ENCODE results near the gene SLC6A12. TPM values are rescaled to one million over a fixed set of nuclear protein-coding genes. Genes with fewer than 3 reads are reported as not detected.

Gene SLC6A12
- total RNA-seq, 2 experiments from 2014 or later: not detected

GRCh38 chr12:203074-203461, 10.9 kb downstream of the SLC6A12 start:
- ATAC-seq (no peak), DNase-seq (no peak)
- ChIA-PET CTCF (no interaction called here), POLR2A (no interaction called here)
- intact Hi-C loops (cut with micrococcal nuclease): no loop called here
- H3K4me3 Mint-ChIP-seq: no peak overlapping the region
- no peak for TF ChIP-seq CTCF (IDR thresholded peaks at IDR 0.05)
- peaks cover 35% of the 10 kb centered on the region for H3K27me3 Mint-ChIP-seq
- H3K36me3 Mint-ChIP-seq (ENCODE audit: low read depth): no peaks in the 10 kb centered on the region
- no peaks in the 10 kb centered on the region for H3K4me1 Mint-ChIP-seq (ENCODE audit: low read depth)
- H3K9me3 Mint-ChIP-seq: no peaks in the 10 kb centered on the region
- H3K27ac Mint-ChIP-seq: no peak overlapping the region

- no peak overlapping the region for H3K27ac Mint-ChIP-seq
- H3K27me3 Mint-ChIP-seq: peaks cover 32% of the 10 kb centered on the region
- intact Hi-C loops (cut with micrococcal nuclease): no loop called here
- H3K36me3 Mint-ChIP-seq (ENCODE audit: low read depth): no peaks in the 10 kb centered on the region
- no peak for DNase-seq
- H3K4me1 Mint-ChIP-seq (ENCODE audit: low read depth): no peaks in the 10 kb centered on the region
- ChIA-PET POLR2A (no interaction called here), CTCF (interaction anchor here (1.0 kb wide), 1 partner anchor 18 kb away, joined by 4 read pairs; no protein-coding TSS in a partner anchor)
- no peaks in the 10 kb centered on the region for H3K9me3 Mint-ChIP-seq
- no peak overlapping the region for H3K4me3 Mint-ChIP-seq
- no peak for ATAC-seq
- no peak for TF ChIP-seq CTCF (IDR thresholded peaks at IDR 0.05)
These were observed 11.8 kb downstream of the SLC6A12 start for GRCh38 chr12:202081-202731.

- Mint-ChIP-seq H3K27me3 (peaks cover 31% of the 10 kb centered on the region), H3K4me3 (no peak overlapping the region), H3K4me1 (ENCODE audit: low read depth) (no peaks in the 10 kb centered on the region), H3K27ac (no peak overlapping the region), H3K9me3 (no peaks in the 10 kb centered on the region), H3K36me3 (ENCODE audit: low read depth) (no peaks in the 10 kb centered on the region)
- ChIA-PET POLR2A (no interaction called here), CTCF (interaction anchor here (1.0 kb wide), 1 partner anchor 18 kb away, joined by 4 read pairs; no protein-coding TSS in a partner anchor)
- TF ChIP-seq CTCF (IDR thresholded peaks at IDR 0.05): no peak
- DNase-seq (no peak), ATAC-seq (no peak)
- intact Hi-C loops (cut with micrococcal nuclease): no loop called here
These were observed 12.6 kb downstream of the SLC6A12 start for GRCh38 chr12:201361-201760.

- POLR2A ChIA-PET: no interaction called here
- Mint-ChIP-seq H3K4me1 (ENCODE audit: low read depth) (no peaks in the 10 kb centered on the region), H3K27me3 (peaks cover 16% of the 10 kb centered on the region), H3K36me3 (ENCODE audit: low read depth) (no peaks in the 10 kb centered on the region), H3K9me3 (no peaks in the 10 kb centered on the region), H3K27ac (no peak overlapping the region), H3K4me3 (no peak overlapping the region)
- no peak for DNase-seq
- intact Hi-C loops (cut with micrococcal nuclease): no loop called here
- ATAC-seq: no peak
- no peak for TF ChIP-seq CTCF (IDR thresholded peaks at IDR 0.05)
- CTCF ChIA-PET: interaction anchor here (1.1 to 1.6 kb wide), 2 partner anchors 21 to 46 kb away, joined by 3 to 6 read pairs; no protein-coding TSS in a partner anchor
These were observed 15.3 kb downstream of the SLC6A12 start for GRCh38 chr12:198705-199104.

GRCh38 chr12:197911-198695, 15.9 kb downstream of the SLC6A12 start:
- Mint-ChIP-seq H3K4me1 (ENCODE audit: low read depth) (no peaks in the 10 kb centered on the region), H3K9me3 (no peaks in the 10 kb centered on the region), H3K36me3 (ENCODE audit: low read depth) (no peaks in the 10 kb centered on the region), H3K27ac (no peak overlapping the region), H3K4me3 (no peak overlapping the region), H3K27me3 (peaks cover 16% of the 10 kb centered on the region)
- ATAC-seq: no peak
- ChIA-PET POLR2A (no interaction called here), CTCF (interaction anchor here (1.1 to 1.6 kb wide), 2 partner anchors 22 to 45 kb away, joined by 3 to 6 read pairs; no protein-coding TSS in a partner anchor)
- no peak for TF ChIP-seq CTCF (IDR thresholded peaks at IDR 0.05)
- intact Hi-C loops (cut with micrococcal nuclease): no loop called here
- no peak for DNase-seq

Measured in activated CD8-positive, alpha-beta T cell treated with anti-CD3 and anti-CD28 coated beads for 36 hours (primary cell).